ENCODE data around the gene GPD1.

GRCh38 chr12:50099302-50100008, 4.4 kb upstream of the GPD1 start:
- TF ChIP-seq CTCF (conservative IDR thresholded peaks at IDR 0.05; ENCODE audit: low read length) (no peak), EZH2phosphoT487 (IDR thresholded peaks at IDR 0.05; ENCODE audit: borderline replicate concordance) (no peak)

Data from Loucy (cell line).